Prostate gland (tissue), 2 donors: ENCODE measurements around the gene FTCD.

ENCODE experiments used
- POLR2A ChIP-seq: fragments of 450-650 bp; IDR thresholded peaks from one replicate; pipeline ENCODE4 v1.6.1; 2016; ENCODE audit warnings: antibody characterized with exemption, mild to moderate bottlenecking
- TF ChIP-seq, protein P1 (sequence below), 4 experiments: fragments of 200-600 bp in 2 of 4; fragments of 450-650 bp in 2 of 4; sonication (generic) in 2 of 4; IDR thresholded peaks; 1 replicate in 3 of 4; 2 replicates in 1 of 4; pipeline ENCODE4 v1.5.1; 2016 to 2019; ENCODE audit warnings: antibody characterized with exemption in 4 of 4, mild to moderate bottlenecking in 2 of 4, moderate library complexity in 2 of 4

DNA sequence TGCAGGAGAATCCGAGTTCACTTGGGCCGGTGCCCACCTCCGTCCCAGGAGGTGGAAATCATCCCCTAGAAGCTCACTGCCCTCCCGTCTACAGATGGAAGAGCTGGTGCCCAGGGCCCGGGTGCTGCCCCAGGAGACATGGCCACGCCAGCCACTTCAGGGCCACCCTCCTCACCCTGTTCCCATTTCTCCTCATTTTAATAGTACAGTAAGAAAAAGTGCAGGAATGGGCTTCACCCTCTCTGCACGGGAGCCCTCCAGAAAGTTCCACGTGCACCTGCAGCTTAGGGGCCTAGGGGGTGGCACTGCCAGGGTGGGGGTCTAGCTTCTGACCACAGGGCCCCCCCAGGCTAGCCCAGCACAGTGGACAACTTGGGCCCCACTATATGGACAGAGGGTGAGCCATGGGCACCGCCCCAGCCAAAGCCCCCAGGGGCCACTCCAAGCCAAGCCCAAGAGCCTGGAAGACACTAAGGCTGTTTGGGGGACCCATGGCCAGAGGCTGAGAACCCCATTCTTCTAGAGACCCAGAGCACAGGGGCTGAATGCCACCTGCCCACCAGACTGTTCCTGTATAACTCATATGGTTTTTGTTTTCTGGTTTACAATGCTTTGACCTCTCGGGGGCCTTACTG is 3.4 kb upstream of the FTCD start:
- TF ChIP-seq, protein P1, sequence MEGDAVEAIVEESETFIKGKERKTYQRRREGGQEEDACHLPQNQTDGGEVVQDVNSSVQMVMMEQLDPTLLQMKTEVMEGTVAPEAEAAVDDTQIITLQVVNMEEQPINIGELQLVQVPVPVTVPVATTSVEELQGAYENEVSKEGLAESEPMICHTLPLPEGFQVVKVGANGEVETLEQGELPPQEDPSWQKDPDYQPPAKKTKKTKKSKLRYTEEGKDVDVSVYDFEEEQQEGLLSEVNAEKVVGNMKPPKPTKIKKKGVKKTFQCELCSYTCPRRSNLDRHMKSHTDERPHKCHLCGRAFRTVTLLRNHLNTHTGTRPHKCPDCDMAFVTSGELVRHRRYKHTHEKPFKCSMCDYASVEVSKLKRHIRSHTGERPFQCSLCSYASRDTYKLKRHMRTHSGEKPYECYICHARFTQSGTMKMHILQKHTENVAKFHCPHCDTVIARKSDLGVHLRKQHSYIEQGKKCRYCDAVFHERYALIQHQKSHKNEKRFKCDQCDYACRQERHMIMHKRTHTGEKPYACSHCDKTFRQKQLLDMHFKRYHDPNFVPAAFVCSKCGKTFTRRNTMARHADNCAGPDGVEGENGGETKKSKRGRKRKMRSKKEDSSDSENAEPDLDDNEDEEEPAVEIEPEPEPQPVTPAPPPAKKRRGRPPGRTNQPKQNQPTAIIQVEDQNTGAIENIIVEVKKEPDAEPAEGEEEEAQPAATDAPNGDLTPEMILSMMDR (IDR thresholded peaks at IDR 0.05) = no peak
- no peak for TF ChIP-seq POLR2A
